GM21529 (cell line): ENCODE data around the gene GPR162.
A peak's percentile ranks its signal among the peaks of the same experiment; 100 is the strongest.

Source experiments
- ATAC-seq: cut with Tn5 transposase; IDR thresholded peaks from one replicate; pipeline ENCODE4 v1.9.1; 2021; ENCODE audit not compliant: unreplicated experiment

Gene GPR162

GRCh38 chr12:6821591-6822425 lies at the start of gene GPR162:
GPR162 (plus strand) TSS chr12:6821821; CDS start chr12:6823899, 2,078 bp downstream.
- ATAC-seq, result no peak

DNA sequence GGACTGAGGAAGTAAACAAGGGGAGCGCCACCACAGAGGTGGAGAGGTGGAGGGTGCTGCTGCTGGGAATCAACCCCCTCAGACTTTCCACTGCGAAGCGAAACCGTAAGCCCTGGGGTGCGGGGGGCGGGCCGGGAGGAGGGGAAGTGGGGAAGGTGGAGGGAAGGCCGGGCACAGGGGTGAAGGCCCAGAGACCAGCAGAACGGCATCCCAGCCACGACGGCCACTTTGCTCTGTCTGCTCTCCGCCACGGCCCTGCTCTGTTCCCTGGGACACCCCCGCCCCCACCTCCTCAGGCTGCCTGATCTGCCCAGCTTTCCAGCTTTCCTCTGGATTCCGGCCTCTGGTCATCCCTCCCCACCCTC lies 49.3 kb upstream of the GPR162 start, which contains the start of gene LAG3:
TSS of gene LAG3 (plus strand) at position 190 of the 365 bp plus-strand sequence. CDS start 333 bp downstream, outside the sequence.
- no peak for ATAC-seq

- no peak for ATAC-seq
Observed at GRCh38 chr12:6772726-6773589, 48.7 kb upstream of the GPR162 start.

DNA sequence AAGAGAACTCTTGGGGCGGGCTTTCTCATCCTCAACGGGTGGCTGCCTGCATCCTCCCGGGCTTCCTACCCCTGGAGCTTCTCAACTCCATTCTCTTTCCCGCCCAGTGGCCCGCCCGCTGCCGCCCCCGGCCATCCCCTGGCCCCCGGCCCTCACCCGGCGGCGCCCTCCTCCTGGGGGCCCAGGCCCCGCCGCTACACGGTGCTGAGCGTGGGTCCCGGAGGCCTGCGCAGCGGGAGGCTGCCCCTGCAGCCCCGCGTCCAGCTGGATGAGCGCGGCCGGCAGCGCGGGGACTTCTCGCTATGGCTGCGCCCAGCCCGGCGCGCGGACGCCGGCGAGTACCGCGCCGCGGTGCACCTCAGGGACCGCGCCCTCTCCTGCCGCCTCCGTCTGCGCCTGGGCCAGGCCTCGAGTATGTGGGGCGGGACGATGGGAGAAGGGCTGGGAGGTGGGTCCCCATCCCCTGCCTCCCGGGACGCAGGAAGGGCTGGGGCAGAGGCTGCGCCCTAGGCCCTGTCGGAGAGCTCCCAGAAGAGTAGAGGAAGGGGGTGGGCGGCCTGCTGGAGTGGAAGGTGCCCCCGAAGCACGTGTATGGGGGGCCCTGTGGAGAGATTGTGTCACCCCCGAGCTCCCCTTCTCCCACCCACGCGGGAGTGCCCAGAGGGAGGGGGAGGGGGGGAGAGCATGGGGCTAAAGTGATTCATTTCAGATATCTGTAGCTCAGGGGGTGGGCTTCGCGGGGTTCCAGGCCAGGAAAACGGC lies 47.9 kb upstream of the GPR162 start:
- ATAC-seq, result no peak

DNA sequence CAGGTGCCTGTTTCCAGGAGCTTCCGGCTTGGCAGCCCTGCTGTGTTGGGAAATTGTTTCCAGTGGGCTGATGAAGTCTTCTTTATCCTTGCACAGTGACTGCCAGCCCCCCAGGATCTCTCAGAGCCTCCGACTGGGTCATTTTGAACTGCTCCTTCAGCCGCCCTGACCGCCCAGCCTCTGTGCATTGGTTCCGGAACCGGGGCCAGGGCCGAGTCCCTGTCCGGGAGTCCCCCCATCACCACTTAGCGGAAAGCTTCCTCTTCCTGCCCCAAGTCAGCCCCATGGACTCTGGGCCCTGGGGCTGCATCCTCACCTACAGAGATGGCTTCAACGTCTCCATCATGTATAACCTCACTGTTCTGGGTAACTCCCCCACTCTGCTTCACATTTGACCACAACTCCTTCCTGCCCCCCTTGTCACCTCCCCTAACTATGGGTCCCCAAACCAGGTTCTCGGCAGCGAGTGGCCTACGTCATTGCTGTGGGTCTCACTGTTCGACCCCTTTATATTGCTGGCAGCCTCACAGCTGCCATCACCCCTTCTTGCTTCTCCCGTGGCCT lies 47.0 kb upstream of the GPR162 start:
- no peak for ATAC-seq

GRCh38 chr12:6775185-6776174 lies 46.1 kb upstream of the GPR162 start:
- ATAC-seq, result no peak

DNA sequence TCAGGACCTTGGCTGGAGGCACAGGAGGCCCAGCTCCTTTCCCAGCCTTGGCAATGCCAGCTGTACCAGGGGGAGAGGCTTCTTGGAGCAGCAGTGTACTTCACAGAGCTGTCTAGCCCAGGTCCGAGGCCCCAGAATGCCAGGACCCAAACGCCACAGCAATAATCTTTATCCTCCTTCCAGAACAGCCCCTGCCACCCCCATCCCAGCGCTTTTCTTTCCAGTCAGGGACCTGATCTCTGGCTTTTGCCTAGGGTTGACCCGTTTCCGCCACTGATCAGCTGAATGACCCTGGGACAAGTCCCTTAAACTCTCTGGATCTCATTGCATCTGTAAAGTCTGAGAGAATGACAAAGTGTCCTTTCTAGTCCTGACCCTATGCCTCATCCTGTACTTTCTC lies 44.2 kb upstream of the GPR162 start:
- no peak for ATAC-seq

GRCh38 chr12:6778217-6778573 lies 43.4 kb upstream of the GPR162 start:
- ATAC-seq, result no peak

GRCh38 chr12:6778574-6779550 lies 42.8 kb upstream of the GPR162 start:
- ATAC-seq, result peak; percentile 83

DNA sequence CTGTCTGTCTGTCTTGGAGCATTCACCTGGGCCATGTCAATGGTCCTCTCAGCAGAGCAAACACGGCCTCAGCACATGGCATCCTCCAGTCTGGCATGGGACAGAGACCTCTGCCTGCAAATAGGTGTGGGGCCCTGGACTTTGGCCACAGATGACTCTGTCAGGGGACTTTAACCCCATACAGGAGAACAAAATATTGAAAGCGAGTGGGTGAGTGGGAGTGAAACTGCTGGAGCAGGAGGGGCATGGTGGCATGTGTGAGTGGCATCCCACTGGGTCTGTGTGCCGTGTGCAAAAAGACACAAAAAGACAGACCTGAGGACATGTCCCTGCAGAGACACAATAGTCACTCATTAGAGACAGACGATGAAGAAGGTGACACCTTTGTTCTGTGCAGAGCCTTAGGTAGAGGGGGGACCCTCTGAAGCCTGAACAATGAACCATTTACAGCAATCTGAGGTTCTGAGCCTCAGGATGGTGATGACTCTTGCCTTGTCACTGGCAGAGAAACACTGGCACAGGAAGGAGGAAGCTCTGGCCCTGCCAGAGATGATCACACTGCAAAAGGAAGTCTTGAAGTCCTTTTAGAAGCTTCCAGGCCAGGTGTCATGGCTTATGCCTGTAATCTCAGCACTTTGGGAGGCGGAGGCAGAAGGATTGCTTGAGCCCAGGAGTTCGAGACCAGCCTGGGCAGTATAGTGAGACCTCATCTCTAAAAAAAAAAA lies 41.8 kb upstream of the GPR162 start:
- no peak for ATAC-seq

- no peak for ATAC-seq
Observed at GRCh38 chr12:6780573-6780972, 41.0 kb upstream of the GPR162 start.

DNA sequence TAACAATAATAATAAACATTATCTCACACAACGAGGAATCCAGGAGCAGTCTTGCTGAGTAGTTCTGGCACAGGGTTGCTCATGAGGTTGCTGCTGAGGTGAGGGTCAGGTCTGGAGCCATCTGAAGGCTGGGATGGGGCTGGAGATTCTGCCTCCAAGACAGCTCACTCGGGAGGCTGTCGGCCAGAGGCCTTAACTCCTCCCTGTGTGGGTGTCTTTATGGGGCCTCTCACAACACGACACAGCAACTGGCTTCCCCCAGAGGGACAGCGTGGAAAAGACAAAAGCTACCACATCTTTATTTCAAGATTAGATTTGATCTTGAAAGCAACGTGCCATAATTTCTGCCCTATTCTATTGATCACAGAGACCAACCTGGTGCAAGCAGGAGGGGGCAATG lies 39.5 kb upstream of the GPR162 start:
- ATAC-seq, result no peak

DNA sequence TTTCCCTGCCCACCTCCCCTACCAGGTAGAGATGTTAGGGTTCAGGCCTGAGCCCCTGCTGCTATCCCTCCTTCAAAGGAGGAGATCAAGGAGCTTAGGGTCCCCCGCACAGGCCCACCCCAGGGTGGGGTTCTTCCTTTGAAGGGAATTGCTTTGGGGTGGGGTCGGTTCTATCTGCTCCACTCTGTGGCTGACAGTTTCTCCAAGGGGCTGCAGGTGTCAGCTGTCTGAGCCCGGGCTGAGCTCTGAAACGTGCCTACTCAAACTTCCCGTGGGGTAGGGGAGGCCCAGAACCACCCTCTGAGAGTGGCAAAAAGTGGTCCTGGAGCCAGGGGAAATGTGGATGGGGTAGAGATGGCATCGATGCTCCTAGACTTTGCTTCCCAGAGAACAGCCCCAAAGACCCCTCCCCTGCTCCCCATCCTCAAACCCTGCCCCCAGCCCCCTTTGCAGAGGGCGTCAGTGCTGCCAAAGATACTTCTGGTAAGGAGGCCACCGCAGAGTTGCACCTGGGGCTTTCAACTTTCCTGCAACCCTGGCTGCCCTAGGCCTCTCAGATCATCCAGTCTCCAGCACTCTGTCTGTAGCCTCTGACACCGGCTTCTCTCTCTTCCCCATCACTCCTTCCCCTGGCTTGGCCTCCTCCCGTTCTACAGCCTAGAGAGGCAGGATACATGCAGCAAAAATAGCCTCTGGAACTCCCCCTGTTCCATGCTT lies 38.6 kb upstream of the GPR162 start:
- ATAC-seq, result no peak

DNA sequence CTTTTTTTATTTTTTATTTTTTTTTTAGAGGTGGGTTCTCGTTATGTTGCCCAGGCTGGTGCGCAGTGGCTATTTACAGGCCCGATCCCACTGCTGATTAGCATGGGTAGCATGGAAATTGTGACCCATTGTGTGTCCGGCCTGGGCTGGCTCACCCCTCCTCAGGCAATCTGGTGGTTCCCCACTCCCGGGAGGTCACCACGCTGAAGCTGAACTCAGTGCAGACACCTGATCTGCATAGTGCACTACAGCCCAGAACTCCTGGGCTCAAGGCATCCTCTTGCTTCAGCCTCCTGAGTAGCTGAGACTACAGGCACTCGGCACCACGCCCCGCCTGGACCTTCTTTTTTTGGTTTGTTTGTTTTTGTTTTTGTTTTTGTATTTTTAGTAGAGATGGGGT lies 37.8 kb upstream of the GPR162 start:
- no peak for ATAC-seq

GRCh38 chr12:6784296-6784695 lies 37.3 kb upstream of the GPR162 start:
- ATAC-seq, result no peak

- ATAC-seq, result no peak
Observed at GRCh38 chr12:6784761-6785160, 36.9 kb upstream of the GPR162 start.

DNA sequence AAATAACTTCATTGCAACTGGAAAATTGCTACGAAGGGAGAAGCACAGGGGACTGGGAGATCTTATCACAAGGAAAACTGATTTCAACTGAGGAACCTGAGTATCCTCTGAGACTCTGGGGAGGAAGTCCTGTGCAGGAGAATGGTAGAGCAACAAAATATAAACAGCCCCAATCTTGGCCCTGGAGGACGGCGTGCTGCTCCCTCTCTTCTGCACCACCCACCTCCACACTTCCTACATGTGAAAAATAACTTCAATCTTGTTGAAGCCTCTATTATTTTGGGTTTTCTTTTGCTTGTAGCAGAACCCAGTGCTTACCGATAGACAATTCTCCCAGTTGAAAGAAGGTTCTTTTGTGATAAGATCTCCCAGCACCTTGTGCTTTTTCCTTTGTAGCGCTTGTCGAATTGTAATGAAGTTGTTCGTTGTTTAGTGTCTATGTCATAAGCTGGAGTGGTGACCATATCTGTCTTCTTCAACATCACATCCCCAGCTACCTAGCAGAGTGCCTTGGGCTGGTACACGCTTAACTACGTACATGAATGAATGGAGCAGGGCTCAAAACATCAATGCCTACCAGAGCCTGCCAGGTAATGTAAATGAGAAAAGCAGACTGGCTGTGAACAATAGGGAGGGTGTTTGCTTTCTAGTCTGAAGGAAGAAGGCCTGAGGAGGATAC lies 35.1 kb upstream of the GPR162 start:
- ATAC-seq, result no peak
